Fibroblast of villous mesenchyme (primary cell): ENCODE measurements around the gene SYS1. TPM values are rescaled to one million over a fixed set of nuclear protein-coding genes. Genes with fewer than 3 reads are reported as not detected.

Source experiments
- DNase-seq: peaks from one replicate; pipeline ENCODE4 v3.0.0-alpha.2; 2010; ENCODE audit warnings: low read depth
- H3K4me3 ChIP-seq: 2 replicates; pipeline ENCODE4 v1.5.1; 2011; ENCODE audit warnings: low read depth, mild to moderate bottlenecking, low read length
- total RNA-seq: library from RNA; depleted of rRNA; stranded (reverse); fragments of >200 nt; gene quantifications from 2 replicates; pipeline ENCODE4 v1.2.3, GENCODE V29; 2012
- TF ChIP-seq, protein P1 (sequence below): IDR thresholded peaks from 2 replicates; pipeline ENCODE4 v1.5.1; 2012; ENCODE audit warnings: low read depth, mild to moderate bottlenecking, low read length; ENCODE audit not compliant: insufficient read depth

Gene SYS1
- total RNA-seq, 1 donor = 25.9 TPM

DNA sequence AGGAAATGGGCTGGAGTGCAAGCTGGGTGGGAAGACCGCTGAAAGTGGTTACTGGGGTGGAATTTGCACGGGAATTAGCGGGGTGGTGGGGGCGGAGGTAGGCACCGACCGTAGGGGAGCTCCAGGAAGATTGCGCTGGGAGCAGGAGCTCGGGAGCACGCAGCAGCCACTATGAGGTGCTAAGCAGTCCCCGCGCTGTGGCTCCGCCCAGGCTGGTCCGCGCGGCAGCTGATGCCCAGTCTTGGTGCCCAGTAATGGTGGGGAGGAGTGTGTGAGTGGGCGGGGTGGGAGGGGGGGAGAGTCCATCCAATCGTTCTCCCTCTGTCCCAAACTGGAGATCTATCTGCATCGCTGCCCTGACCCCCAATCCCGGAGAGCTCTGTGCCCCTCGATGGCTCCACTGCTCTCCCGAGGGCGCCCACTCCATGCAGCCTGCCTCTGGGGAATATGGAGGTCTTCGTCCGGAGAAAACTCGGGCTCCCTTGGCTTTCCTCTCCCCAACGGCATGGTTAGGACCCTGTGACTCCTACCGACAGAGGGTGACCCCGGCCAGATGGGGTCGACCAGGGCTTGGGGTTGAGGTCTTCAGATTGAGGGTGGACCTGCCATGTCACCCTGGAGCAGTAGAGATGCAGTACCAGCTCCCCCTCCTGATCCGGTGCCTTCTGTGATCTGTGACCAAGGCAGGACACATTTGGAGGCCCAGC lies 9.8 kb downstream of the SYS1 start:
- no peak overlapping the region for H3K4me3 ChIP-seq
- DNase-seq = no peak
- TF ChIP-seq, protein P1, sequence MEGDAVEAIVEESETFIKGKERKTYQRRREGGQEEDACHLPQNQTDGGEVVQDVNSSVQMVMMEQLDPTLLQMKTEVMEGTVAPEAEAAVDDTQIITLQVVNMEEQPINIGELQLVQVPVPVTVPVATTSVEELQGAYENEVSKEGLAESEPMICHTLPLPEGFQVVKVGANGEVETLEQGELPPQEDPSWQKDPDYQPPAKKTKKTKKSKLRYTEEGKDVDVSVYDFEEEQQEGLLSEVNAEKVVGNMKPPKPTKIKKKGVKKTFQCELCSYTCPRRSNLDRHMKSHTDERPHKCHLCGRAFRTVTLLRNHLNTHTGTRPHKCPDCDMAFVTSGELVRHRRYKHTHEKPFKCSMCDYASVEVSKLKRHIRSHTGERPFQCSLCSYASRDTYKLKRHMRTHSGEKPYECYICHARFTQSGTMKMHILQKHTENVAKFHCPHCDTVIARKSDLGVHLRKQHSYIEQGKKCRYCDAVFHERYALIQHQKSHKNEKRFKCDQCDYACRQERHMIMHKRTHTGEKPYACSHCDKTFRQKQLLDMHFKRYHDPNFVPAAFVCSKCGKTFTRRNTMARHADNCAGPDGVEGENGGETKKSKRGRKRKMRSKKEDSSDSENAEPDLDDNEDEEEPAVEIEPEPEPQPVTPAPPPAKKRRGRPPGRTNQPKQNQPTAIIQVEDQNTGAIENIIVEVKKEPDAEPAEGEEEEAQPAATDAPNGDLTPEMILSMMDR = no peak

DNA sequence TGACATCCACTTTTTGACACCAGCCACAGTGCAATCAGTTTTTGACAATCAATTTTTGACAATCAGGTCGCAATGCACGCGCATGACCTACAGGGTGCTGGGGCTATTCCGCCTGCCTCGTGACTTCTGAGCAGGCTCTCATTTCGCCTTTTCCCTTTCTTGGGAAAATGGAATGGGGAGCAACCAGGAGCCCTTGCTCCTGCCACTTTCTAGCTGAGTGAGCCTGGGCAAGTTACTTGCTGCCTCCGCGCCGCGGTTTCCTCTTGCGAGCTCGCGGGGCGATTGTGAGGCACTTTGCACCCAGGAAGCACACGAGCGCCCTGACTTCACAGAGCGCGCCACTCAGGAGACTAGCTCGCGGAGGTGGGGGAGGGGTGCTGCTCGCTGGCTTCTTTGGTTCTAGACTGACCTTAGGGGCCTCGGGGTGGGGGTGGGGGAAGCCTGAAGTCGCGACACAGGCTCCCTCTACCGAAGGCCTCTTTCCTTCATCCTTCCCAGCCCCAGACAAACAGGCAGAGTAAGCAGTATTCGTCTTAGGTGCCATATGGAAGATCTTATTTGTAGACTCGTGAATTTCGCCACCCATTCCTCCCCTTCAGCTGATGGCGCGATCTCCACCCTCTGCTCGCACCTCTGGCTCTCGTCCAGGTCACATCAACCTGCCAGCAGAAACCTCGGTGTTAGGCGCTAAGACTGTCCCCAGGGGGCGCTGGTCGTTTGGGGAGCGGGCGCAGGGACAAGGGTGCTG lies 10.6 kb downstream of the SYS1 start:
- DNase-seq = peak; percentile 86
- H3K4me3 ChIP-seq = peak overlapping the region; percentile 56
- TF ChIP-seq, protein P1 = peak; percentile 95

DNA sequence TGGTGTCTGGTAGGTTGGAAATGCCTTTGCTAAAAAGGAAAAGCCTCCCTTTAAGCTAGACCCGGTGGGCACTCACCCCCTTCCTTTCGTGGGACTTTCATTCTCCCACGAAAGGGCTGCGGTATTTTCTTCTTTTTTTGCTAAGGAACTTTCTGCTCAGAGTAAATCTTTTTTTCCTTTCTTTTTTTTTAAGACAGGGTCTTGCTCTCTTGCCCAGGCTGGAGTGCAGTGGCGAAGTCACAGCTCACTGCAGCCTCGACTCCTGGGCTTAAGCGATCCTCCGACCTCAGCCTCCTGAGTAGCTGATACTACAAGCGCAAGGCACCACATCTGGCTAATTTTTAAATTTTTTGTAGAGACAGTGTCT lies 11.1 kb downstream of the SYS1 start:
- DNase-seq = no peak
- TF ChIP-seq, protein P1 = no peak
- H3K4me3 ChIP-seq = peak overlapping the region; percentile 56

DNA sequence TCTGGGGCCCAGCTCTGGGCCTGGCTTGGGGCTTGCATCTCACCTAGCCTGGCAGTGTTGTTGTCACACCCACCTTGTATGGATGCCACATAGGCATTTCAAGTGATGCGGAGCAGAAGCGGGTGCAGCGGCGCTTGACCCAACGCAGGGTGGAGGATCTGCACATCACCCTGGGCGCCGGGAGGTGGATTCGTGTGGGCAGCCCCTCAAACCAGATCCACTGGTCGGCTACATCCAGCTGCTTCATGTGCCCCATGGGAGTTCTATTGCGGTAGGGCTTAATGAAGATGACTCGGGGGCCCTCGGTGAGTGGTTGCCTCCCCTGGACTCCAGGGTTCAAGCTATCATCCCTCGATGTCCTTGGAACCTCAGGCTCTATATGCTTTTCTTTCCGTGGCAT lies 12.0 kb downstream of the SYS1 start:
- no peak overlapping the region for H3K4me3 ChIP-seq
- TF ChIP-seq, protein P1 = no peak
- no peak for DNase-seq

DNA sequence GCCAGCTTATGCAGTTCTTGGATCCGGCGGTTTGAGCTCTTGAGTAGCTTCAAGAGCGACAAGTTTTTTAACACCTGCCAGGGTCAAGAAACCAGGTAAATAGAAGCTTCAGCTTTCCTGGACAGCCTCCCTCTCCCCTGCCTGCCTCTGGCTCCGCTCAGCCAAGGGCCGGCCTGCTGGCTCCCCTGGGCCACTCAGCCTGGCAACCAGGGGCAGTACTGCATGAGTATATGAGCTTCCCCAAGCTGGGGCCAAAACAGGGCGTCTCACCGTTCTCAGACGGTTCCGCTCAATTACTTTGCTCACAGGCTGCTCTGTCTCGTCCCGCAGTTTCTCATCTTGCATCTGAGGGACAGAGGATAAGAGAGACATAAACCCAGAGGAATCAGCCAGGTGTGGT lies 14.3 kb downstream of the SYS1 start:
- TF ChIP-seq, protein P1 = no peak
- no peak for DNase-seq
- no peak overlapping the region for H3K4me3 ChIP-seq

DNA sequence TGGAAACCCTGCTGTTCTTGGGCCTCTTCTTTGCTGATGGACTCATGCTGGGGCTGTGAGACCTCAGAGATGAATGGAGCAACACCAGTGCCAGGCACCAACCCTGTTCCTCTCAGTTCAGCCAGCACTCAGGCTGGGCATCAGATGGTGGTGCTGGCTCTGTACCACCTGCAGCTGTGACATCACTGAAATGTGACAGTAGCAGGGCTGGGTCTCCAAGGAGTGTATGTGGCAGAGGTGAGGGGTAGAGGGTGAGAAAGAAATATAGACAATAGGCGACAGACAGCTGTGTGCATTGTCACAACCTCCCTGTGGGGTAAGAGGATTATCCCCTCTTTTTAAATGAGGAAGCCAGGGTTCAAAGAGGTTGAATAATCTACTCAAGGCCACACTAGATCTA lies 15.2 kb downstream of the SYS1 start, which contains the start of gene TP53TG5:
TP53TG5 (minus strand) TSS at position 135 of the 400 bp plus-strand sequence; CDS start at position 46, 89 bp downstream.
- TF ChIP-seq, protein P1 = no peak
- no peak for DNase-seq
- no peak within 1 kb of the TSS for H3K4me3 ChIP-seq
